Prostate gland (tissue), 2 donors: Measurements from ENCODE around the gene C13orf42. TPM values are rescaled to one million over a fixed set of nuclear protein-coding genes. Genes with fewer than 3 reads are reported as not detected.

ENCODE experiments used
- DNase-seq: peaks from one replicate; pipeline ENCODE4 v3.0.0-alpha.2; 2019; ENCODE audit warnings: low spot score
- H3K27ac ChIP-seq, 2 donors: fragments of 200-600 bp; sonication (generic); 2 replicates each; pipeline ENCODE4 v1.5.1; 2017 to 2019
- H3K27me3 ChIP-seq: fragments of 200-600 bp; sonication (generic); replicated peaks from 2 replicates; pipeline ENCODE4 v1.5.1; 2019; ENCODE audit not compliant: insufficient read depth
- H3K36me3 ChIP-seq, 2 donors: fragments of 200-600 bp; sonication (generic); 1 replicate in 1 of 2; 2 replicates in 1 of 2; pipeline versions ENCODE4 v1.5.1 to v1.8.1; 2017 to 2019
- H3K4me1 ChIP-seq: fragments of 200-600 bp; sonication (generic); replicated peaks from 2 replicates; pipeline ENCODE4 v1.5.1; 2019
- H3K4me3 ChIP-seq, 2 donors: fragments of 200-600 bp; sonication (generic); 2 replicates each; pipeline ENCODE4 v1.5.1; 2017 to 2019
- H3K9me3 ChIP-seq: fragments of 200-600 bp; sonication (generic); 2 replicates; pipeline ENCODE4 v1.5.1; 2017
- CTCF ChIP-seq, 4 experiments: fragments of 200-600 bp in 2 of 4; fragments of 450-650 bp in 2 of 4; sonication (generic) in 2 of 4; IDR thresholded peaks; 1 replicate in 3 of 4; 2 replicates in 1 of 4; pipeline ENCODE4 v1.5.1; 2016 to 2019; ENCODE audit warnings: antibody characterized with exemption in 4 of 4, mild to moderate bottlenecking in 2 of 4, moderate library complexity in 2 of 4
- POLR2A ChIP-seq: fragments of 450-650 bp; IDR thresholded peaks from one replicate; pipeline ENCODE4 v1.6.1; 2016; ENCODE audit warnings: antibody characterized with exemption, mild to moderate bottlenecking
- POLR2AphosphoS5 ChIP-seq: sonication (generic); formaldehyde crosslinking; IDR thresholded peaks from one replicate; pipeline ENCODE4 v1.6.1; 2017; ENCODE audit warnings: antibody characterized with exemption
- WGBS: methylation state at CpG from one replicate; pipeline ENCODE4 v1.1.5; 2018; 5-methylcytosine and 5-hydroxymethylcytosine counted together
- intact Hi-C: fragments of 100-400 bp; cut with DNase I; formaldehyde crosslinking; loops from one replicate; pipeline ENCODE4 v1.14.2; 2022
- total RNA-seq, 2 donors: library from RNA; depleted of rRNA; stranded (reverse); fragments of >200 nt; gene quantifications; one replicate each; pipeline ENCODE4 v1.1.0, GENCODE V29; 2016

C13orf42 gene
- total RNA-seq, 2 donors from 2014 or later: 0.57 TPM; not detected in 1

GRCh38 chr13:51112771-51113170, 1.7 kb upstream of the C13orf42 start:
- H3K27me3 ChIP-seq: no peaks in the 10 kb centered on the region
- no peak overlapping the region for H3K27ac ChIP-seq
- H3K9me3 ChIP-seq: no peaks in the 10 kb centered on the region
- no peak for DNase-seq
- no peak overlapping the region for H3K4me3 ChIP-seq
- TF ChIP-seq POLR2AphosphoS5 (no peak), POLR2A (no peak), CTCF (IDR thresholded peaks at IDR 0.05) (no peak)
- no peaks in the 10 kb centered on the region for H3K36me3 ChIP-seq
- whole genome bisulfite sequencing: 84% methylated on average over 5 of the region's 5 CpGs
- intact Hi-C loops: no loop called here
- H3K4me1 ChIP-seq: no peaks in the 10 kb centered on the region

- Histone ChIP-seq H3K9me3 (no peaks in the 10 kb centered on the region), H3K4me1 (no peaks in the 10 kb centered on the region), H3K27ac (no peak overlapping the region), H3K36me3 (no peaks in the 10 kb centered on the region), H3K27me3 (no peaks in the 10 kb centered on the region), H3K4me3 (no peak overlapping the region)
- intact Hi-C loops: no loop called here
- DNase-seq: no peak
- no peak for TF ChIP-seq POLR2AphosphoS5
- no peak for TF ChIP-seq POLR2A
- no peak for TF ChIP-seq CTCF (IDR thresholded peaks at IDR 0.05)
- 43% methylated on average over 1 of the region's 1 CpG for WGBS
Measured at GRCh38 chr13:51111997-51112396, 923 bp upstream of the C13orf42 start.

- Histone ChIP-seq H3K27me3 (no peaks in the 10 kb centered on the region), H3K27ac (no peak overlapping the region), H3K36me3 (no peaks in the 10 kb centered on the region), H3K4me3 (no peak overlapping the region), H3K4me1 (no peaks in the 10 kb centered on the region), H3K9me3 (no peaks in the 10 kb centered on the region)
- WGBS: 91% methylated on average over 4 of the region's 4 CpGs
- no peak for DNase-seq
- intact Hi-C loops: no loop called here
- TF ChIP-seq POLR2A (no peak), POLR2AphosphoS5 (no peak), CTCF (IDR thresholded peaks at IDR 0.05) (no peak)
Measured at GRCh38 chr13:51107996-51108395, 3.1 kb downstream of the C13orf42 start.

DNA sequence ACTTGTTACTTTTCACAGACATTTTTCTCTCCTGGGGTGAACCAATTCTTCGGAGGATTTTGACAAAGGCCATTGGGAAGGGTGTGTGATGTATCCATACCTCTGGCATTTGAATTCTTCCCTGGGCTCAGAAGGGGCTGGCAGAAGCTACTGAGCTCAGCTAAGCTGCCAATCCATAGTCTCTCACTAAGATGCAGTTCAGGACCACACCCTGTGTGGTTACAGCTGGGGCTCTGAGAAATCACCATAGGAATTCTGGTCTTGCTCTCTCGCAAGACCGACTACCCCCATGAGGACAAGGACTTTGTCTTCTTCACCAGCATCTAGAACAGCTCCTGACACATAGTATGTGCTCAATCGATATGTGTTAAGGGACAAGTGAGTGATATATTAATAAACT, 6.0 kb downstream of the C13orf42 start:
- intact Hi-C loops: no loop called here
- DNase-seq: no peak
- Histone ChIP-seq H3K27ac (no peak overlapping the region), H3K27me3 (no peaks in the 10 kb centered on the region), H3K4me1 (no peaks in the 10 kb centered on the region), H3K9me3 (no peaks in the 10 kb centered on the region), H3K4me3 (no peak overlapping the region), H3K36me3 (no peaks in the 10 kb centered on the region)
- TF ChIP-seq CTCF (IDR thresholded peaks at IDR 0.05) (no peak), POLR2A (no peak), POLR2AphosphoS5 (no peak)
- 98% methylated on average over 4 of the region's 4 CpGs for WGBS

DNA sequence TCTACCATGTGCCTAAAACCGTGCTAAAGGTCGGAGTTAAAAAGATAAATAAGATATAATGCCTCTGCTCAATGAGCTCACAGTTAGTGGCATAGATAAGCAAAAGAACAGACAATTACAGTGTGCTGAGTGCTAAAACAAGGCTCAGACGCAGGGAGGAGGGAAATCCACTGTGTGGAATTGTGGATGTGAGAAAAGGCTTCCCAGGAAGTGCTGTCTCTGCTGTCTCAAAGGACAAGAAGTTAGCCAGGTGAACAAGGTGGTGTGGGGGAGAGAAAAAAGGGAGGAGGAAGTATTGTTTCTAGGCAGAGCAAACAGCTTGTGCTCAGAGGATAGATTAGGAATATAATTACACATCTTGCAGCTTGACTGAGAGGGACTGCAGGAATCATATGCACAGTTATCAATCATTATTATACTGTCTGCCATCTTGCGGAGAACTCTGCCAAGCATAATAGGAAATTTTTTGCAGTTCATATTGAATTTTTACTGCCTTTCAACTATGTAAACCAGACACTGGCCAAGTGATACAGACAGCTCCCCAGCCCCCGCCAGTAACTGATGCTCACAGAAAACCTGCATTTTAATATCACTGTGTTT, 9.3 kb downstream of the C13orf42 start:
- Histone ChIP-seq H3K27me3 (no peaks in the 10 kb centered on the region), H3K4me1 (no peaks in the 10 kb centered on the region), H3K27ac (no peak overlapping the region), H3K4me3 (no peak overlapping the region), H3K36me3 (no peaks in the 10 kb centered on the region), H3K9me3 (no peaks in the 10 kb centered on the region)
- no peak for TF ChIP-seq POLR2A
- no peak for TF ChIP-seq CTCF (IDR thresholded peaks at IDR 0.05)
- no peak for TF ChIP-seq POLR2AphosphoS5
- WGBS: 53% methylated on average over 5 of the region's 5 CpGs
- no peak for DNase-seq
- intact Hi-C loops: no loop called here
